Mammary epithelial cell (primary cell): ENCODE data around the gene CD200R1.

Experiments used
- EZH2 ChIP-seq: IDR thresholded peaks from 2 replicates; pipeline ENCODE4 v1.6.1; 2012; ENCODE audit warnings: low read length, inconsistent platforms, borderline replicate concordance
- TF ChIP-seq, protein P1 (sequence below), 2 donors: IDR thresholded peaks in 1 of 2; conservative IDR thresholded peaks in 1 of 2; 2 replicates each; pipeline ENCODE4 v1.5.1; 2011 to 2012; ENCODE audit warnings: inconsistent platforms in 2 of 2, low read length in 2 of 2, mild to moderate bottlenecking in 2 of 2, control low read depth in 1 of 2, low read depth in 1 of 2; ENCODE audit not compliant: insufficient read depth in 1 of 2; ENCODE audit errors: extremely low read depth in 1 of 2

GRCh38 chr3:113013593-113013992 is 38.7 kb upstream of the CD200R1 start:
- TF ChIP-seq, protein P1, sequence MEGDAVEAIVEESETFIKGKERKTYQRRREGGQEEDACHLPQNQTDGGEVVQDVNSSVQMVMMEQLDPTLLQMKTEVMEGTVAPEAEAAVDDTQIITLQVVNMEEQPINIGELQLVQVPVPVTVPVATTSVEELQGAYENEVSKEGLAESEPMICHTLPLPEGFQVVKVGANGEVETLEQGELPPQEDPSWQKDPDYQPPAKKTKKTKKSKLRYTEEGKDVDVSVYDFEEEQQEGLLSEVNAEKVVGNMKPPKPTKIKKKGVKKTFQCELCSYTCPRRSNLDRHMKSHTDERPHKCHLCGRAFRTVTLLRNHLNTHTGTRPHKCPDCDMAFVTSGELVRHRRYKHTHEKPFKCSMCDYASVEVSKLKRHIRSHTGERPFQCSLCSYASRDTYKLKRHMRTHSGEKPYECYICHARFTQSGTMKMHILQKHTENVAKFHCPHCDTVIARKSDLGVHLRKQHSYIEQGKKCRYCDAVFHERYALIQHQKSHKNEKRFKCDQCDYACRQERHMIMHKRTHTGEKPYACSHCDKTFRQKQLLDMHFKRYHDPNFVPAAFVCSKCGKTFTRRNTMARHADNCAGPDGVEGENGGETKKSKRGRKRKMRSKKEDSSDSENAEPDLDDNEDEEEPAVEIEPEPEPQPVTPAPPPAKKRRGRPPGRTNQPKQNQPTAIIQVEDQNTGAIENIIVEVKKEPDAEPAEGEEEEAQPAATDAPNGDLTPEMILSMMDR (conservative IDR thresholded peaks at IDR 0.05 in 1 of 2, IDR thresholded peaks at IDR 0.05 in 1 of 2; ENCODE audit: extremely low read depth in 1 of 2, insufficient read depth in 1 of 2, low read depth in 1 of 2, low read length in 2 of 2) = no peak
- no peak for TF ChIP-seq EZH2
